GM12878 (cell line): ENCODE measurements around the gene ANKAR.

ENCODE experiments used
- CTCF ChIP-seq, 3 experiments: IDR thresholded peaks in 2 of 3; conservative IDR thresholded peaks in 1 of 3; 2 replicates each; pipeline ENCODE4 v1.5.1; 2011; ENCODE audit warnings: low read depth in 3 of 3, low read length in 3 of 3, mild to moderate bottlenecking in 3 of 3, control low read depth in 2 of 3, moderate library complexity in 2 of 3, inconsistent platforms in 1 of 3, mixed read lengths in 1 of 3; ENCODE audit not compliant: control insufficient read depth in 2 of 3, insufficient read depth in 1 of 3; ENCODE audit errors: extremely low read depth in 1 of 3
- EP300 ChIP-seq, 2 experiments: fragments of 150-350 bp in 1 of 2; IDR thresholded peaks; 2 replicates each; pipeline ENCODE4 v1.6.1; 2011 to 2012; ENCODE audit warnings: low read depth in 2 of 2, low read length in 2 of 2, borderline replicate concordance in 1 of 2, improper control_type of control experiment in 1 of 2, inconsistent platforms in 1 of 2; ENCODE audit not compliant: control insufficient read depth in 1 of 2
- EZH2 ChIP-seq: IDR thresholded peaks from 2 replicates; pipeline ENCODE4 v1.6.1; 2012; ENCODE audit warnings: low read depth, mild to moderate bottlenecking, control low read depth, inconsistent platforms, low read length, borderline replicate concordance; ENCODE audit not compliant: control insufficient read depth
- HSF1 ChIP-seq: fragments of 150-350 bp; IDR thresholded peaks from 2 replicates; pipeline ENCODE4 v1.6.1; 2014; ENCODE audit warnings: mild to moderate bottlenecking, low read depth, low read length
- NRF1 ChIP-seq: conservative IDR thresholded peaks from 2 replicates; pipeline ENCODE4 v1.6.1; 2011; ENCODE audit warnings: mild to moderate bottlenecking, low read depth, low read length, improper control_type of control experiment
- PKNOX1 ChIP-seq: fragments of 450-650 bp; IDR thresholded peaks from 2 replicates; pipeline ENCODE4 v1.6.1; 2016; ENCODE audit warnings: mild to moderate bottlenecking
- RAD51 ChIP-seq: fragments of 450-650 bp; IDR thresholded peaks from 2 replicates; pipeline ENCODE4 v1.6.1; 2016; ENCODE audit warnings: moderate library complexity, mild to moderate bottlenecking, inconsistent platforms
- USF2 ChIP-seq: IDR thresholded peaks from 2 replicates; pipeline ENCODE4 v1.6.1; 2011; ENCODE audit warnings: low read depth, low read length, improper control_type of control experiment, borderline replicate concordance
- YY1 ChIP-seq: IDR thresholded peaks from 2 replicates; pipeline ENCODE4 v1.6.1; 2011; ENCODE audit warnings: low read depth, mild to moderate bottlenecking, low read length

GRCh38 chr2:189662669-189663226, 11.7 kb upstream of the ANKAR start:
- TF ChIP-seq USF2 (no peak), EP300 (IDR thresholded peaks at IDR 0.05; ENCODE audit: borderline replicate concordance in 1 of 2, control insufficient read depth in 1 of 2, low read depth in 2 of 2, low read length in 2 of 2) (no peak), YY1 (no peak), NRF1 (no peak), PKNOX1 (no peak), CTCF (IDR thresholded peaks at IDR 0.05 in 2 of 3, conservative IDR thresholded peaks at IDR 0.05 in 1 of 3; ENCODE audit: control insufficient read depth in 2 of 3, extremely low read depth in 1 of 3, insufficient read depth in 1 of 3, low read depth in 3 of 3, low read length in 3 of 3) (no peak), RAD51 (no peak), HSF1 (no peak), EZH2 (no peak)
